GM23338 (cell line): ENCODE measurements around the gene MTOR.

Experiments used
- CREB1 ChIP-seq: fragments of 250-450 bp; sonication (Bioruptor Pico); IDR thresholded peaks from 2 replicates; pipeline ENCODE4 v1.5.0; 2020; ENCODE audit warnings: low read depth, mild to moderate bottlenecking, moderate library complexity
- CTCF ChIP-seq, 2 experiments: fragments of 200-600 bp in 1 of 2; sonication (generic) in 1 of 2; conservative IDR thresholded peaks; 2 replicates each; pipeline versions ENCODE4 v1.5.1 to v1.6.1; 2016 to 2017; ENCODE audit warnings: antibody characterized with exemption in 2 of 2, low read depth in 2 of 2, mild to moderate bottlenecking in 2 of 2, moderate library complexity in 1 of 2
- ETS1 ChIP-seq: IDR thresholded peaks from 2 replicates; pipeline ENCODE4 v1.6.1; 2016; ENCODE audit warnings: antibody characterized with exemption
- EZH2 ChIP-seq: fragments of 200-600 bp; sonication (generic); IDR thresholded peaks from one replicate; pipeline ENCODE4 v1.8.0; 2017; ENCODE audit warnings: antibody characterized with exemption, mild to moderate bottlenecking, low read depth; ENCODE audit not compliant: unreplicated experiment
- EZH2phosphoT487 ChIP-seq: fragments of 200-600 bp; sonication (generic); IDR thresholded peaks from one replicate; pipeline ENCODE4 v1.8.1; 2018; ENCODE audit warnings: antibody characterized with exemption; ENCODE audit not compliant: unreplicated experiment
- NANOG ChIP-seq: IDR thresholded peaks from 2 replicates; pipeline ENCODE4 v1.6.1; 2016; ENCODE audit warnings: antibody characterized with exemption, borderline replicate concordance
- POLR2AphosphoS5 ChIP-seq: IDR thresholded peaks from 2 replicates; pipeline ENCODE4 v1.6.1; 2016; ENCODE audit warnings: antibody characterized with exemption, low read depth
- REST ChIP-seq: IDR thresholded peaks from one replicate; pipeline ENCODE4 v1.6.1; 2018; ENCODE audit warnings: antibody characterized with exemption; ENCODE audit not compliant: unreplicated experiment
- STAT1 ChIP-seq: IDR thresholded peaks from one replicate; pipeline ENCODE4 v1.6.1; 2016; ENCODE audit warnings: antibody characterized with exemption; ENCODE audit not compliant: unreplicated experiment
- ZNF114 ChIP-seq: fragments of 250-450 bp; sonication (Bioruptor Pico); IDR thresholded peaks from 2 replicates; pipeline ENCODE4 v1.5.0; 2020; ENCODE audit warnings: mild to moderate bottlenecking, moderate library complexity
- ZNF462 ChIP-seq: fragments of 250-450 bp; sonication (Bioruptor Pico); IDR thresholded peaks from 2 replicates; pipeline ENCODE4 v1.5.0; 2020; ENCODE audit warnings: mild to moderate bottlenecking, moderate library complexity

- peak; percentile 35 to 37; a peak in 3 of 4 replicates for TF ChIP-seq CTCF (conservative IDR thresholded peaks at IDR 0.05; ENCODE audit: low read depth in 2 of 2)
- TF ChIP-seq REST: no peak
- TF ChIP-seq CREB1 (CRISPR knock-in tag): 0 out of 2 replicates have a peak, but pooled peaks have one; percentile 32
- no peak for TF ChIP-seq POLR2AphosphoS5
- TF ChIP-seq NANOG: no peak
- TF ChIP-seq ZNF114 (CRISPR knock-in tag): no peak
- no peak for TF ChIP-seq EZH2
- no peak for TF ChIP-seq ZNF462
- TF ChIP-seq EZH2phosphoT487: no peak
- no peak for TF ChIP-seq ETS1
- no peak for TF ChIP-seq STAT1
These were observed 23.8 kb upstream of the MTOR start for GRCh38 chr1:11285883-11286734.
